Breast epithelium (tissue), 4 donors: ENCODE results near the gene CCDC187. TPM values are rescaled to one million over a fixed set of nuclear protein-coding genes. Genes with fewer than 3 reads are reported as not detected.

ENCODE experiments used
- DNase-seq, 2 donors: peaks; one replicate each; pipeline ENCODE4 v3.0.0-alpha.2; 2019; ENCODE audit warnings: low spot score in 2 of 2
- H3K27ac ChIP-seq, 2 donors: fragments of 200-600 bp; sonication (generic) in 1 of 2; one replicate each; pipeline ENCODE4 v1.5.1; 2016 to 2019; ENCODE audit warnings: mild to moderate bottlenecking in 1 of 2
- H3K27me3 ChIP-seq, 2 donors: fragments of 200-600 bp; sonication (generic) in 1 of 2; one replicate each; pipeline versions ENCODE4 v1.5.1 to v1.6.0; 2017 to 2019; ENCODE audit warnings: control low read depth in 1 of 2, mild to moderate bottlenecking in 1 of 2
- H3K36me3 ChIP-seq: fragments of 200-600 bp; one replicate; pipeline ENCODE4 v1.5.1; 2019
- H3K4me1 ChIP-seq, 2 donors: fragments of 200-600 bp; sonication (generic); one replicate each; pipeline ENCODE4 v1.5.1; 2016 to 2019; ENCODE audit warnings: control low read depth in 1 of 2
- H3K4me3 ChIP-seq, 3 donors: fragments of 200-600 bp; sonication (generic); 1 replicate in 2 of 3; 2 replicates in 1 of 3; pipeline ENCODE4 v1.5.1; 2016 to 2019; ENCODE audit warnings: mild to moderate bottlenecking in 3 of 3, moderate library complexity in 2 of 3
- H3K9me3 ChIP-seq, 2 donors: fragments of 200-600 bp; sonication (generic) in 1 of 2; one replicate each; pipeline ENCODE4 v1.5.1; 2016 to 2019; ENCODE audit warnings: control low read depth in 1 of 2
- CTCF ChIP-seq, 3 donors: fragments of 450-650 bp; IDR thresholded peaks; one replicate each; pipeline ENCODE4 v1.5.1; 2016 to 2017; ENCODE audit warnings: antibody characterized with exemption in 3 of 3, mild to moderate bottlenecking in 3 of 3, moderate library complexity in 3 of 3
- POLR2A ChIP-seq: fragments of 450-650 bp; IDR thresholded peaks from one replicate; pipeline ENCODE4 v1.6.1; 2016; ENCODE audit warnings: antibody characterized with exemption, mild to moderate bottlenecking, moderate library complexity
- POLR2AphosphoS5 ChIP-seq, 3 donors: sonication (generic); formaldehyde crosslinking; IDR thresholded peaks; one replicate each; pipeline ENCODE4 v1.6.1; 2017; ENCODE audit warnings: antibody characterized with exemption in 3 of 3
- intact Hi-C: fragments of 100-400 bp; cut with DNase I; formaldehyde crosslinking; loops from one replicate; pipeline ENCODE4 v1.15.1; 2023; ENCODE audit warnings: low total_unique reads
- total RNA-seq, 3 donors: library from RNA; depleted of rRNA; stranded (reverse); fragments of >200 nt; gene quantifications; one replicate each; pipeline ENCODE4 v1.1.0, GENCODE V29; 2016

Gene CCDC187
- total RNA-seq, 3 donors from 2014 or later, result not detected

GRCh38 chr9:136308702-136309053, 4.8 kb upstream of the CCDC187 start:
- no peak overlapping the region for H3K27ac ChIP-seq
- H3K9me3 ChIP-seq, result no peaks in the 10 kb centered on the region
- H3K4me1 ChIP-seq, result no peaks in the 10 kb centered on the region
- peaks cover 8 to 26% of the 10 kb centered on the region in 2 donors for H3K27me3 ChIP-seq
- H3K4me3 ChIP-seq, result no peak overlapping the region
- no peak for DNase-seq
- TF ChIP-seq CTCF (IDR thresholded peaks at IDR 0.05), result no peak
- no peak for TF ChIP-seq POLR2A
- no peak for TF ChIP-seq POLR2AphosphoS5 (IDR thresholded peaks at IDR 0.05)
- no peaks in the 10 kb centered on the region for H3K36me3 ChIP-seq
- intact Hi-C loops, result no loop called here

GRCh38 chr9:136308006-136308701, 4.3 kb upstream of the CCDC187 start:
- H3K4me1 ChIP-seq, result no peaks in the 10 kb centered on the region
- peaks cover 10 to 31% of the 10 kb centered on the region in 2 donors for H3K27me3 ChIP-seq
- H3K36me3 ChIP-seq, result no peaks in the 10 kb centered on the region
- TF ChIP-seq POLR2A (no peak), POLR2AphosphoS5 (IDR thresholded peaks at IDR 0.05) (no peak)
- no peak overlapping the region for H3K4me3 ChIP-seq
- H3K9me3 ChIP-seq, result no peaks in the 10 kb centered on the region
- intact Hi-C loops, result no loop called here
- no peak overlapping the region for H3K27ac ChIP-seq
- DNase-seq, result no peak

DNA sequence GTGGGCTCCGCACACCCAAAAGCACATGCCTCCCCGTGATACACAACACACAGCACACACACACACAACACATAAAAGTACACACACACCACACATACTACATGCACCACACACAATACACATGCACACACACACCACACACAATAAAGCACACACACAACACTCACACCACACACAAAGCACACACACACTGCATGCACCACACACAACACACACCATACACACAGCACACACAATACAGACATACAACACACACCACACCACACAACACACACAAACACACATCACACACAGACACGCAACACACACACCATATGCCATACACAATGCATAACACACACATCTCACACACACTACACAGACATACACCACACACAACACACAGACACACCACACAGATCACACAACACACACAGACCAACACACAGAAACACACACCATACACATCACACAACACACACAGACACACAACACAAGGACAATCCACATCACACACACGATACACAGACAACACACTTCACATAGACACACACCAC, 3.4 kb upstream of the CCDC187 start:
- Histone ChIP-seq H3K4me1 (no peaks in the 10 kb centered on the region), H3K9me3 (no peaks in the 10 kb centered on the region), H3K27ac (no peak overlapping the region), H3K4me3 (no peak overlapping the region), H3K36me3 (no peaks in the 10 kb centered on the region), H3K27me3 (peaks cover 10 to 36% of the 10 kb centered on the region in 2 donors)
- TF ChIP-seq CTCF (IDR thresholded peaks at IDR 0.05) (no peak), POLR2AphosphoS5 (IDR thresholded peaks at IDR 0.05) (no peak), POLR2A (no peak)
- DNase-seq, result no peak
- intact Hi-C loops, result no loop called here

DNA sequence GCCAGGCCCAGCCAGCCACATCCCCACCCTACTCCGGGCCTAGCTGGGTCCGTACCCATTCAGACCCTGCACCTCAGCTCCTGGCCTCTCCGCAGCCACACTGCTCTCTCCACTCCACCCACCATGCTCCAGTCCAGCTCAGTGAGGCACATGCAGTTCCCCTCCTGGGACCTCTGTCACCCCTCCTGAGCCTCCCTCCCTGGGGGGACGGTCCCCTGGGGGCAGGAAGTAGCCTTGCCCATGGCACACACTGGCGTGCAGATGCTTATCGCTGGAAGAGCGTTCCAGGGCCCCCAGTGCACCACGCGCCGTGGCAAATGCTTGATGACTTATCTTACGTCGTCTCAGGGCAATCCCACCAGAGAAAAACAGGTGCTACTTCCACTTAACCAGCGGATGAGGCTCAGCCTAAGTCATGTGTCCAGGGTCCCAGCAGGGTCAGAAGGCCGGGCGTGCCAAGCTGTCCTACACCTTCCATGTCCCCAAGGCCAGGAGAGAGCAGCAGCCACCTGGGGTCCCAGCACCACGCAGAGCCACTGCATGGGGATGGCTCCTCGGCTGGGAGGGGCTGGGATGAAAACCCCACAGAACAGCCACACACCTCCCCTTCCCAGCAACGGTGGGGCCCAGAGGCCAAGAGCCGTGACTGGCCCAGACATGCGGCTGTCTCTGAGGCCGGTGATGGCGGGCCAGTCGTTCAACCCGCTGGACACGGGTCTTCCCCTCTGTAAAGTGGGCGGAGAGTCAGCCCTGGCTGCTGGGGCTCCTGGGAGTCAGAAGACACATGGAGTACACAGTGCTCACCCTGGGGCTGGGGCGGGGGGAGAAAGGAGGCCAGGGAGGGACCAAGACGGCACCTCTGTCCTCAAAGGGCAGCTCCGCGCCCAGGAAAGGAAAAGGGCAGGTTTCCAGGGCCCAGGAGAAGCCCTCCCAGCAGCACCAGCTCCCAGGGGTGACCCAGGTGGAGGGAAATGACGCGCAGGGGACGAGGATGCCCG, 2.6 kb upstream of the CCDC187 start:
- intact Hi-C loops, result no loop called here
- peaks cover 8 to 36% of the 10 kb centered on the region in 2 donors for H3K27me3 ChIP-seq

More for the DNA sequence above, 2.6 kb upstream of the CCDC187 start:
- TF ChIP-seq POLR2A (no peak), POLR2AphosphoS5 (IDR thresholded peaks at IDR 0.05) (no peak), CTCF (IDR thresholded peaks at IDR 0.05) (no peak)
- Histone ChIP-seq H3K4me3 (no peak overlapping the region), H3K4me1 (no peaks in the 10 kb centered on the region), H3K36me3 (no peaks in the 10 kb centered on the region), H3K9me3 (no peaks in the 10 kb centered on the region), H3K27ac (no peak overlapping the region)
- no peak for DNase-seq
